Liver (tissue), 9 donors: ENCODE results near the gene HAUS5. TPM values are rescaled to one million over a fixed set of nuclear protein-coding genes. Genes with fewer than 3 reads are reported as not detected.

ENCODE experiments used
- DNase-seq: peaks from one replicate; pipeline ENCODE4 v3.0.0-alpha.2; 2017; ENCODE audit warnings: low spot score
- H3K27ac ChIP-seq, 2 donors: one replicate each; pipeline ENCODE4 v1.7.0; 2013; ENCODE audit warnings: inconsistent platforms in 2 of 2, low read length in 2 of 2, control low read depth in 1 of 2, low read depth in 1 of 2, mild to moderate bottlenecking in 1 of 2
- H3K27me3 ChIP-seq, 4 donors: one replicate each; pipeline versions ENCODE4 v1.6.1 to v1.7.0; 2013; ENCODE audit warnings: low read length in 3 of 4, inconsistent platforms in 1 of 4, mild to moderate bottlenecking in 1 of 4, moderate library complexity in 1 of 4; ENCODE audit not compliant: control insufficient read depth in 4 of 4, insufficient read depth in 4 of 4
- H3K36me3 ChIP-seq, 4 donors: one replicate each; pipeline versions ENCODE4 v1.6.1 to v1.7.0; 2013; ENCODE audit warnings: low read length in 3 of 4, mild to moderate bottlenecking in 3 of 4, low read depth in 1 of 4, moderate library complexity in 1 of 4; ENCODE audit not compliant: control insufficient read depth in 4 of 4, insufficient read depth in 3 of 4
- H3K4me1 ChIP-seq, 4 donors: one replicate each; pipeline versions ENCODE4 v1.6.1 to v1.7.0; 2013; ENCODE audit warnings: low read length in 3 of 4, mild to moderate bottlenecking in 3 of 4, moderate library complexity in 1 of 4; ENCODE audit not compliant: control insufficient read depth in 4 of 4, insufficient read depth in 4 of 4
- H3K4me3 ChIP-seq, 3 donors: one replicate each; pipeline versions ENCODE4 v1.6.1 to v1.7.0; 2013; ENCODE audit warnings: low read length in 3 of 3, control low read depth in 1 of 3, low read depth in 1 of 3, mild to moderate bottlenecking in 1 of 3
- H3K9ac ChIP-seq, 2 donors: one replicate each; pipeline ENCODE4 v1.7.0; 2013; ENCODE audit warnings: low read length in 2 of 2, mild to moderate bottlenecking in 2 of 2, moderate library complexity in 2 of 2, control low read depth in 1 of 2, low read depth in 1 of 2
- H3K9me3 ChIP-seq, 4 donors: one replicate each; pipeline versions ENCODE4 v1.6.1 to v1.7.0; 2013; ENCODE audit warnings: low read length in 3 of 4; ENCODE audit not compliant: control insufficient read depth in 4 of 4
- ATF3 ChIP-seq: IDR thresholded peaks from 2 replicates; pipeline ENCODE4 v1.6.1; 2016; ENCODE audit warnings: antibody characterized with exemption
- CTCF ChIP-seq: fragments of 150-350 bp; IDR thresholded peaks from 2 replicates; pipeline ENCODE4 v1.5.1; 2017; ENCODE audit warnings: improper control_type of control experiment, low read depth, low read length; ENCODE audit not compliant: missing input control
- EGR1 ChIP-seq, 2 donors: IDR thresholded peaks; 2 replicates each; pipeline ENCODE4 v1.6.1; 2016 to 2018; ENCODE audit warnings: antibody characterized with exemption in 2 of 2, low read depth in 2 of 2
- FOXA1 ChIP-seq: IDR thresholded peaks from 2 replicates; pipeline ENCODE4 v1.6.1; 2016; ENCODE audit warnings: antibody characterized with exemption
- FOXA2 ChIP-seq: IDR thresholded peaks from 2 replicates; pipeline ENCODE4 v1.6.1; 2016; ENCODE audit warnings: antibody characterized with exemption
- GABPA ChIP-seq, 2 donors: IDR thresholded peaks in 1 of 2; conservative IDR thresholded peaks in 1 of 2; 2 replicates each; pipeline ENCODE4 v1.6.1; 2016; ENCODE audit warnings: antibody characterized with exemption in 2 of 2, mild to moderate bottlenecking in 1 of 2, moderate library complexity in 1 of 2
- HNF4A ChIP-seq, 2 donors: conservative IDR thresholded peaks; 2 replicates each; pipeline ENCODE4 v1.6.1; 2016; ENCODE audit warnings: antibody characterized with exemption in 2 of 2, mild to moderate bottlenecking in 2 of 2
- HNF4G ChIP-seq: IDR thresholded peaks from 2 replicates; pipeline ENCODE4 v1.6.1; 2016; ENCODE audit warnings: antibody characterized with exemption
- JUND ChIP-seq, 2 donors: IDR thresholded peaks; 2 replicates each; pipeline ENCODE4 v1.6.1; 2016; ENCODE audit warnings: antibody characterized with exemption in 2 of 2
- MAX ChIP-seq: IDR thresholded peaks from 2 replicates; pipeline ENCODE4 v1.6.1; 2016; ENCODE audit warnings: antibody characterized with exemption
- NR2F2 ChIP-seq: IDR thresholded peaks from 2 replicates; pipeline ENCODE4 v1.6.1; 2016; ENCODE audit warnings: antibody characterized with exemption
- RAD21 ChIP-seq, 2 donors: IDR thresholded peaks; 2 replicates each; pipeline ENCODE4 v1.6.1; 2016; ENCODE audit warnings: antibody characterized with exemption in 2 of 2, mild to moderate bottlenecking in 2 of 2
- REST ChIP-seq: IDR thresholded peaks from 2 replicates; pipeline ENCODE4 v1.6.1; 2016; ENCODE audit warnings: antibody characterized with exemption, mild to moderate bottlenecking
- RXRA ChIP-seq, 2 donors: IDR thresholded peaks; 2 replicates each; pipeline ENCODE4 v1.6.1; 2017 to 2018; ENCODE audit warnings: antibody characterized with exemption in 2 of 2, mild to moderate bottlenecking in 1 of 2
- SP1 ChIP-seq: IDR thresholded peaks from 2 replicates; pipeline ENCODE4 v1.6.1; 2018; ENCODE audit warnings: antibody characterized with exemption, mild to moderate bottlenecking
- TAF1 ChIP-seq: conservative IDR thresholded peaks from 2 replicates; pipeline ENCODE4 v1.6.1; 2016; ENCODE audit warnings: antibody characterized with exemption, mild to moderate bottlenecking
- YY1 ChIP-seq: IDR thresholded peaks from 2 replicates; pipeline ENCODE4 v1.6.1; 2016; ENCODE audit warnings: antibody characterized with exemption, mild to moderate bottlenecking
- ZBTB33 ChIP-seq: IDR thresholded peaks from 2 replicates; pipeline ENCODE4 v1.6.1; 2016; ENCODE audit warnings: antibody characterized with exemption
- WGBS: extraction: QIAGEN DNeasy Blood & Tissue Kit; methylation state at CpG from one replicate; pipeline ENCODE4 v1.1.7; 2013; 5-methylcytosine and 5-hydroxymethylcytosine counted together
- polyA plus RNA-seq, 2 donors: library from polyadenylated mRNA; stranded (reverse) in 1 of 2; unstranded in 1 of 2; fragments of 200-250 nt in 1 of 2; fragments of >200 nt in 1 of 2; fragmentation: Nextera tagmentation in 1 of 2; extraction: Ambion mirVana in 1 of 2; gene quantifications; one replicate each; pipeline versions ENCODE4 v1.2.1 to v1.2.3, GENCODE V29; 2013 to 2015
- total RNA-seq, 2 donors: library from RNA; depleted of rRNA; stranded (reverse); fragments of >200 nt; gene quantifications; one replicate each; pipeline ENCODE4 v1.2.3, GENCODE V29; 2014
- donor health status: healthy.
- donor health status: healthy.
- donor health status: healthy.
- donor health status: healthy.
- donor health status: healthy.

Gene HAUS5
- total and polyA plus RNA-seq, 4 donors: 1.9 to 7.3 (median 2.3) TPM

- peak within 1 kb of the TSS; percentile 76 to 89 for H3K27ac ChIP-seq
- H3K36me3 ChIP-seq: peaks cover 9 to 32% (median 24%) of the 10 kb centered on the region in 4 donors
- DNase-seq: peak; percentile 98
- peaks cover 0 to 17% (median 9%) of the 10 kb centered on the region in 4 donors for H3K4me1 ChIP-seq
- H3K9me3 ChIP-seq: no peaks in the 10 kb centered on the region
- peak within 1 kb of the TSS; percentile 82 to 90 (median 85) for H3K4me3 ChIP-seq
- no peaks in the 10 kb centered on the region for H3K27me3 ChIP-seq
- WGBS: under 1% methylated on average over 56 of the region's 56 CpGs
- peak within 1 kb of the TSS; percentile 89 to 90 for H3K9ac ChIP-seq
- TF ChIP-seq ZBTB33: no peak
- peak; percentile 53 to 82 for TF ChIP-seq GABPA (IDR thresholded peaks at IDR 0.05 in 1 of 2, conservative IDR thresholded peaks at IDR 0.05 in 1 of 2)
- no peak for TF ChIP-seq FOXA2
- peak; percentile 89 for TF ChIP-seq TAF1
- TF ChIP-seq FOXA1: peak; percentile 77
- peak; percentile 93 for TF ChIP-seq REST
- TF ChIP-seq RXRA (IDR thresholded peaks at IDR 0.05): peak; percentile 58 to 67
- TF ChIP-seq NR2F2: peak; percentile 65
- peak in 1 of 2 donors; percentile 45 for TF ChIP-seq RAD21 (IDR thresholded peaks at IDR 0.05)
- no peak for TF ChIP-seq JUND (IDR thresholded peaks at IDR 0.05)
- TF ChIP-seq CTCF: no peak
- peak; percentile 98 for TF ChIP-seq SP1
- TF ChIP-seq YY1: peak; percentile 88
- peak in 1 of 2 donors; percentile 54 for TF ChIP-seq EGR1 (IDR thresholded peaks at IDR 0.05; ENCODE audit: low read depth in 2 of 2)
- peak; percentile 81 for TF ChIP-seq HNF4G
- TF ChIP-seq ATF3: peak; percentile 75
- no peak for TF ChIP-seq MAX
- TF ChIP-seq HNF4A (conservative IDR thresholded peaks at IDR 0.05): peak; percentile 79 to 94
These were observed 16.2 kb downstream of the HAUS5 start, which contains the start of gene RBM42 for GRCh38 chr19:35628565-35629331. TSS of gene RBM42 (plus strand) at chr19:35629036. CDS start at chr19:35629154, 118 bp downstream.
